ENCODE results near the gene CYBC1. TPM values are rescaled to one million over a fixed set of nuclear protein-coding genes. Genes with fewer than 3 reads are reported as not detected.

CYBC1 gene
- polyA plus RNA-seq, 3 donors, result 160 to 225 (median 217) TPM

DNA sequence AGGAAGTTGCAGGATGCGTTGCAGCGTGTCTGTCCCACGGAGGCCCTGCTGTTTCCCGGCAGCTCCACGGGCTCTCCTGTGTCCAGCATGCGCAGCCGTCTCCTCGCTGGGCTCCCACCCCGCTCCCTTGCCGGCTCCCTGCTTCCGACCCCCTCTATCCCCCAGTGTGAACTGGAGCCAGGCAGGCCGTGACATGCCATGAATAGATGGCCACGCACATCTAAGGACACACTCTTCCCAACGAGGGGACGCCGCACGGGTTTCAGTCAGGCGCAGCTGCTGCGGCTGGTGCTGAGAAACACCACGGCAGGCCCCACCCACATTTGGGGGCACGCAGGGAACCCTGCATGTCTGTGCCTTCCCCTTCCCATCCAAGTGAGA lies 41.6 kb downstream of the CYBC1 start:
- H3K27ac Mint-ChIP-seq, result no peak overlapping the region
- Histone ChIP-seq H2AFZ (ENCODE audit: insufficient read depth, low read depth, low read length, poor library complexity, severe bottlenecking) (no peak overlapping the region), H3K79me2 (ENCODE audit: insufficient read depth, low read length) (no peaks in the 10 kb centered on the region), H3K9me3 (replicated peaks in 1 of 2; ENCODE audit: control insufficient read depth in 1 of 2, insufficient read depth in 1 of 2, low read length in 2 of 2) (no peaks in the 10 kb centered on the region), H3K9ac (ENCODE audit: insufficient read depth, low read length, poor library complexity, severe bottlenecking) (no peak overlapping the region), H3K4me3 (replicated peaks in 1 of 3; ENCODE audit: low read depth in 2 of 3, low read length in 3 of 3) (no peak overlapping the region), H3K36me3 (replicated peaks in 1 of 2; ENCODE audit: control insufficient read depth in 1 of 2, insufficient read depth in 2 of 2, low read length in 2 of 2) (peaks cover 6 to 43% of the 10 kb centered on the region in 2 donors), H3K4me2 (replicated peaks; ENCODE audit: extremely low read depth, low read length, poor library complexity, severe bottlenecking) (no peak overlapping the region), H3K4me1 (ENCODE audit: control insufficient read depth in 1 of 2, insufficient read depth in 2 of 2, low read length in 2 of 2) (peaks cover 3 to 8% of the 10 kb centered on the region in 2 donors), H4K20me1 (ENCODE audit: insufficient read depth, low read length) (peaks cover 12% of the 10 kb centered on the region), H3K27ac (ENCODE audit: low read depth in 1 of 2, low read length in 2 of 2) (no peak overlapping the region), H3K27me3 (ENCODE audit: control insufficient read depth in 2 of 2, insufficient read depth in 2 of 2, low read length in 2 of 2) (no peaks in the 10 kb centered on the region)
- DNase-seq, result no peak
- peaks cover 33 to 40% of the 10 kb centered on the region in 2 donors for H3K36me3 Mint-ChIP-seq
- H3K9me3 Mint-ChIP-seq, result no peaks in the 10 kb centered on the region
- H3K4me1 Mint-ChIP-seq, result peaks cover 13% of the 10 kb centered on the region
- peaks cover 0 to 6% (median 3%) of the 10 kb centered on the region in 3 donors for H3K27me3 Mint-ChIP-seq (ENCODE audit: low read depth in 3 of 3)
- H3K4me3 Mint-ChIP-seq, result no peak overlapping the region
- intact Hi-C loops (cut with micrococcal nuclease), result no loop called here
- 95% methylated on average over 21 of the region's 21 CpGs for WGBS (ENCODE audit: insufficient coverage)
- TF ChIP-seq, protein P1, sequence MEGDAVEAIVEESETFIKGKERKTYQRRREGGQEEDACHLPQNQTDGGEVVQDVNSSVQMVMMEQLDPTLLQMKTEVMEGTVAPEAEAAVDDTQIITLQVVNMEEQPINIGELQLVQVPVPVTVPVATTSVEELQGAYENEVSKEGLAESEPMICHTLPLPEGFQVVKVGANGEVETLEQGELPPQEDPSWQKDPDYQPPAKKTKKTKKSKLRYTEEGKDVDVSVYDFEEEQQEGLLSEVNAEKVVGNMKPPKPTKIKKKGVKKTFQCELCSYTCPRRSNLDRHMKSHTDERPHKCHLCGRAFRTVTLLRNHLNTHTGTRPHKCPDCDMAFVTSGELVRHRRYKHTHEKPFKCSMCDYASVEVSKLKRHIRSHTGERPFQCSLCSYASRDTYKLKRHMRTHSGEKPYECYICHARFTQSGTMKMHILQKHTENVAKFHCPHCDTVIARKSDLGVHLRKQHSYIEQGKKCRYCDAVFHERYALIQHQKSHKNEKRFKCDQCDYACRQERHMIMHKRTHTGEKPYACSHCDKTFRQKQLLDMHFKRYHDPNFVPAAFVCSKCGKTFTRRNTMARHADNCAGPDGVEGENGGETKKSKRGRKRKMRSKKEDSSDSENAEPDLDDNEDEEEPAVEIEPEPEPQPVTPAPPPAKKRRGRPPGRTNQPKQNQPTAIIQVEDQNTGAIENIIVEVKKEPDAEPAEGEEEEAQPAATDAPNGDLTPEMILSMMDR (IDR thresholded peaks at IDR 0.05), result no peak

DNA sequence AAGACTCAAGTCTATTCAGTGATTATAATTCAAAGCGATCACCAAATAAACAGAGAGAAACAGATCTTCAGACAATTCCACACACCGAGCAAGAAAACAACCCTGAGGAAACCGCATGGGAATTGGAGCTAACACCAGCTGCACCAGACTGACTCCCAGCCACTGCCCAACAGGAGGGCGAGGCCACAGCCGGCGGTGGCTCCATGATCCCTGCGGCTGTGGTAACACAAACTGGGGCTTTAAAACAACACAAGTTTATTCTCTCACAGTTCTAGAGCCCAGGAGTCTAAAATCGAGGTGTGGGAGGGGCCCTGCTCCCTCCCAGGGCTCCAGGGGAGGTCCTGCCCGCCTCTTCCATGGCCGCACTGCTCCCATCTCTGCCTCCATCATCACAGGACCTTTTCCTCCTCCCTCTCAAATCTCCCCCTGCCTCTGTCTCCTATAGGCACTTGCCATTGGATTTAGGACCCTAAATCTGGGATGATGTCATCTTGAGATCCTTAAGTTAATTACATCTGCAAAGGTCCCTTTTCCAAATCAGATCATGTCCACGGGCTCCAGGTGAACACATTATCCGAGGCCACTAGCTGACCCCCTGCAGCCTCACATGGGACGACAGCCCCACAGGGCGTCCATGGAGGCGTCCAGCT lies 42.1 kb downstream of the CYBC1 start:
- H3K4me1 Mint-ChIP-seq, result peaks cover 13% of the 10 kb centered on the region
- no peak overlapping the region for H3K4me3 ChIP-seq (replicated peaks in 1 of 3; ENCODE audit: low read depth in 2 of 3, low read length in 3 of 3)
- H3K9me3 ChIP-seq (replicated peaks in 1 of 2; ENCODE audit: control insufficient read depth in 1 of 2, insufficient read depth in 1 of 2, low read length in 2 of 2), result no peaks in the 10 kb centered on the region
- TF ChIP-seq, protein P1 (IDR thresholded peaks at IDR 0.05), result no peak
- H2AFZ ChIP-seq (ENCODE audit: insufficient read depth, low read depth, low read length, poor library complexity, severe bottlenecking), result no peak overlapping the region
- no peak for DNase-seq
- no peak overlapping the region for H3K4me2 ChIP-seq (replicated peaks; ENCODE audit: extremely low read depth, low read length, poor library complexity, severe bottlenecking)
- H3K36me3 ChIP-seq (replicated peaks in 1 of 2; ENCODE audit: control insufficient read depth in 1 of 2, insufficient read depth in 2 of 2, low read length in 2 of 2), result peaks cover 11 to 48% of the 10 kb centered on the region in 2 donors
- no peaks in the 10 kb centered on the region for H3K27me3 ChIP-seq (ENCODE audit: control insufficient read depth in 2 of 2, insufficient read depth in 2 of 2, low read length in 2 of 2)
- no peak overlapping the region for H3K9ac ChIP-seq (ENCODE audit: insufficient read depth, low read length, poor library complexity, severe bottlenecking)
- H3K36me3 Mint-ChIP-seq, result peaks cover 36 to 44% of the 10 kb centered on the region in 2 donors
- intact Hi-C loops (cut with micrococcal nuclease), result no loop called here
- peaks cover 3 to 8% of the 10 kb centered on the region in 2 donors for H3K4me1 ChIP-seq (ENCODE audit: control insufficient read depth in 1 of 2, insufficient read depth in 2 of 2, low read length in 2 of 2)
- peaks cover 11% of the 10 kb centered on the region for H4K20me1 ChIP-seq (ENCODE audit: insufficient read depth, low read length)
- 96% methylated on average over 13 of the region's 15 CpGs for whole genome bisulfite sequencing (ENCODE audit: insufficient coverage)
- H3K27ac Mint-ChIP-seq, result no peak overlapping the region
- H3K27me3 Mint-ChIP-seq (ENCODE audit: low read depth in 3 of 3), result peaks cover 0 to 6% (median 3%) of the 10 kb centered on the region in 3 donors
- no peak overlapping the region for H3K4me3 Mint-ChIP-seq
- H3K79me2 ChIP-seq (ENCODE audit: insufficient read depth, low read length), result no peaks in the 10 kb centered on the region
- H3K27ac ChIP-seq (ENCODE audit: low read depth in 1 of 2, low read length in 2 of 2), result no peak overlapping the region
- no peaks in the 10 kb centered on the region for H3K9me3 Mint-ChIP-seq
